DOHH2 (cell line): ENCODE measurements around the gene BCL2L1.

Experiments used
- H3F3A ChIP-seq: fragments of 200-600 bp; sonication (generic), shearing (Covaris generic); 2 replicates; pipeline ENCODE4 v1.6.0; 2016; ENCODE audit warnings: antibody characterized with exemption, mild to moderate bottlenecking; ENCODE audit not compliant: control insufficient read depth, insufficient read depth
- H3K27ac ChIP-seq: fragments of 200-600 bp; sonication (generic); 2 replicates; pipeline ENCODE4 v1.5.1; 2014; ENCODE audit warnings: low read depth, mild to moderate bottlenecking, low read length, moderate library complexity
- H3K27me3 ChIP-seq: fragments of 200-600 bp; sonication (generic); 2 replicates; pipeline ENCODE4 v1.6.1; 2014; ENCODE audit warnings: mild to moderate bottlenecking, low read length, mixed read lengths; ENCODE audit not compliant: control insufficient read depth
- H3K36me3 ChIP-seq: fragments of 200-600 bp; sonication (generic); 2 replicates; pipeline ENCODE4 v1.6.1; 2014; ENCODE audit warnings: mild to moderate bottlenecking, low read length, moderate library complexity, mixed read lengths; ENCODE audit not compliant: control insufficient read depth
- H3K4me1 ChIP-seq: fragments of 200-600 bp; sonication (generic); 2 replicates; pipeline ENCODE4 v1.6.1; 2014; ENCODE audit warnings: mild to moderate bottlenecking, low read length, mixed read lengths; ENCODE audit not compliant: control insufficient read depth
- H3K4me2 ChIP-seq: fragments of 200-600 bp; sonication (generic); 2 replicates; pipeline ENCODE4 v1.6.0; 2014; ENCODE audit warnings: mild to moderate bottlenecking, low read length, moderate library complexity
- H3K4me3 ChIP-seq: fragments of 200-600 bp; sonication (generic); 2 replicates; pipeline ENCODE4 v1.5.1; 2014; ENCODE audit warnings: mild to moderate bottlenecking, low read length, mixed read lengths
- H3K79me2 ChIP-seq: fragments of 200-600 bp; sonication (generic); 2 replicates; pipeline ENCODE4 v1.6.1; 2014; ENCODE audit warnings: mild to moderate bottlenecking, low read length, mixed read lengths; ENCODE audit not compliant: control insufficient read depth
- H3K9me2 ChIP-seq: fragments of 200-600 bp; sonication (generic); replicated peaks from 2 replicates; pipeline ENCODE4 v1.6.1; 2014; ENCODE audit warnings: mild to moderate bottlenecking, low read length, mixed read lengths; ENCODE audit not compliant: control insufficient read depth
- H3K9me3 ChIP-seq: fragments of 200-600 bp; sonication (generic); 2 replicates; pipeline ENCODE4 v1.6.1; 2014; ENCODE audit warnings: antibody characterized with exemption, low read length, mixed read lengths; ENCODE audit not compliant: control insufficient read depth, insufficient read depth
- H4K20me1 ChIP-seq: fragments of 200-600 bp; sonication (generic); 2 replicates; pipeline ENCODE4 v1.6.0; 2014; ENCODE audit warnings: low read depth, mild to moderate bottlenecking, antibody characterized with exemption, low read length, moderate library complexity; ENCODE audit not compliant: control insufficient read depth, insufficient read depth
- EZH2phosphoT487 ChIP-seq: fragments of 200-600 bp; sonication (generic); IDR thresholded peaks from 2 replicates; pipeline ENCODE4 v1.6.1; 2017; ENCODE audit warnings: borderline replicate concordance, mild to moderate bottlenecking, antibody characterized with exemption, low read length, moderate library complexity, mixed read lengths
- TF ChIP-seq, protein P1 (sequence below): fragments of 200-600 bp; sonication (generic); IDR thresholded peaks from one replicate; pipeline ENCODE4 v1.5.1; 2014; ENCODE audit warnings: antibody characterized with exemption, mild to moderate bottlenecking, low read depth, low read length; ENCODE audit not compliant: poor library complexity, severe bottlenecking

BCL2L1 gene

DNA sequence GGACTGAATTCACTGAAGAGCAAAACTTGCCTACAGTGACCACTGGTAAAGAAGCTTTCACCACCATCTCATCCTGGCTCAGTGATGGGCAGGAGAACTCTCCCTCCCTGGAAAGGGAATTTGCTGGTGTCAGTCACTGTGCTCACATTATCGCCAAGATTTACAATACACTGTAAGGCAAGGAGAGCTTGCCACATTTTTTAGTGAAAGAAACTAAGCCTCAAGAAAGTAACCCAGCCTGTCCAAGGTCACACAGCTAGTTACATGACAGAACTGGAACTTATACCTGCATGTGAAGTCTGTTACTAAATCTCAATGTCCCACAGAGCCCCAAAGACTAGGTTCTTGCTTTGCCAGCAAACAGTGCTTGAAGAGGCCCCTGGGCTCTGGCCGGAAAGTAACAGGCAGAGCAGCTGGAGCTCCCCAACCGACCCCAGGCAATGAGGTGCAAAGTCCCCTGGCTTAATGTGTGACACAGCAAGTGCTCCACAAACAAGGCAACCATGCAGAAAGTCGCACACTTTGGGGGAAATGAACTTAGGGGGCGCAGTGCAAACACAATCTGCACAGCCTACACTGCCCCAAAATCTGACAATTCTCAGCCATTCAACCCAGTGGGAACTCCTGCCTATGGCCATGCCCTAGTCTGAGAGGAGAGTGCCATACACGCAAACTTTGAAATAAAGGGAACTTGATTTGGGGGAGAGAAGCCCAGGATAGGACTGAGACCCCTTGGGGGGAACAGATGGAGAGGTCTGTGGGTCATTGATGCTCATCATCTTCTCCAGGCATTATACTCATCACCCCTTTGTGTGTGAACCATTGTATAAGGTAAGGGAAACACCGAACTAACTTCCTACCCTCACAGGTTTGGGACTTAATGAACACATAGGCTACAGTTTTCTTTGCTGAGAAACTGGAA, 1.9 kb downstream of the BCL2L1 start:
- Histone ChIP-seq H3K36me3 (peaks cover 50% of the 10 kb centered on the region), H3K9me3 (no peaks in the 10 kb centered on the region), H3K79me2 (peaks cover 59% of the 10 kb centered on the region), H3K4me3 (peak overlapping the region; percentile 96), H3K4me1 (peaks cover 57% of the 10 kb centered on the region), H3K27me3 (no peaks in the 10 kb centered on the region), H3K27ac (no peak overlapping the region; the same call in 1 of the 2 replicates), H3K9me2 (no peaks in the 10 kb centered on the region), H3F3A (peaks cover 3% of the 10 kb centered on the region; the same call in 1 of the 2 replicates), H4K20me1 (no peaks in the 10 kb centered on the region), H3K4me2 (peak overlapping the region; percentile 98)
- TF ChIP-seq EZH2phosphoT487, result no peak
- TF ChIP-seq, protein P1, sequence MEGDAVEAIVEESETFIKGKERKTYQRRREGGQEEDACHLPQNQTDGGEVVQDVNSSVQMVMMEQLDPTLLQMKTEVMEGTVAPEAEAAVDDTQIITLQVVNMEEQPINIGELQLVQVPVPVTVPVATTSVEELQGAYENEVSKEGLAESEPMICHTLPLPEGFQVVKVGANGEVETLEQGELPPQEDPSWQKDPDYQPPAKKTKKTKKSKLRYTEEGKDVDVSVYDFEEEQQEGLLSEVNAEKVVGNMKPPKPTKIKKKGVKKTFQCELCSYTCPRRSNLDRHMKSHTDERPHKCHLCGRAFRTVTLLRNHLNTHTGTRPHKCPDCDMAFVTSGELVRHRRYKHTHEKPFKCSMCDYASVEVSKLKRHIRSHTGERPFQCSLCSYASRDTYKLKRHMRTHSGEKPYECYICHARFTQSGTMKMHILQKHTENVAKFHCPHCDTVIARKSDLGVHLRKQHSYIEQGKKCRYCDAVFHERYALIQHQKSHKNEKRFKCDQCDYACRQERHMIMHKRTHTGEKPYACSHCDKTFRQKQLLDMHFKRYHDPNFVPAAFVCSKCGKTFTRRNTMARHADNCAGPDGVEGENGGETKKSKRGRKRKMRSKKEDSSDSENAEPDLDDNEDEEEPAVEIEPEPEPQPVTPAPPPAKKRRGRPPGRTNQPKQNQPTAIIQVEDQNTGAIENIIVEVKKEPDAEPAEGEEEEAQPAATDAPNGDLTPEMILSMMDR, result peak; percentile 58

DNA sequence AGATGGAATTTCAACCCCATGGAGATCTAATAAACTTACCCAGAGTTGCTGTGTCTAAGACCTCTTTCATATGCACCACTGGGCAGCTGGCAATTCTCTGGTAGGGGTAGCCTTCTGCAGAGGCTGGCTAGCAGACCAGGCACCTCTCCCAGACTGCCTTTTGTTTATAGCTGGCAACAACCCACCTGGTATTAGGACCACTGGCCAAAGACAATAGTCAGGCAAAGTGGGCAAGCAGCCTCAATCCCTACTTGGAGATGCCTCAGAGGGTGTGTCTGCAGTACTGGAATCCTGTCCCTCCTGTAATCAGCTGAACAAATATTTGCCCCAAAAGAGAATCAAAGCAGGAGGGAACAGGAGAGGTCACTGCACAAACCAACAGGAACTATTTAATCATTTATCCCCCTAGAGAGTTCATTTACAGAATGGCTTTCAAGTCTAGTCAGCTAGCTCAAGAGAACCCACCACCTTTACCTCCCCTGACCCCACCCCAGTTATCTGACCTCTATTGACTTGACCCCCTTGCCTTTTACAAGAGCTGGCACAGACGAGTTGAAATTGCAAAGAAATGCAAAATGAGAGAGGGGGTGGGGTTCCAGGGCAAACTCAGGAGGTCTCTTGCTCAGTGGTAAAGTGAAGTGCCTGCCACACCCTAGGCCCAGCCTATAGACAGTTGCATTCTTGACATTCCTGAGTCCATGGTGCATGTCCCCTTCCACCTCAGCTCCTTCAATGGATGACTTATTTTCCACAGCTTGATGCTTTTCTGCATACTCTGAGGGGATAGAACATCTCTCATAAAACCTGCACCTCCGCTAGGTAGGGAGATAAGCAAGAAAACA, 2.8 kb downstream of the BCL2L1 start:
- Histone ChIP-seq H3K9me3 (no peaks in the 10 kb centered on the region), H3K9me2 (no peaks in the 10 kb centered on the region), H3F3A (peaks cover 3% of the 10 kb centered on the region; the same call in 1 of the 2 replicates), H3K4me1 (peaks cover 57% of the 10 kb centered on the region), H3K4me2 (peak overlapping the region; percentile 98), H3K27me3 (no peaks in the 10 kb centered on the region), H3K4me3 (peak overlapping the region; percentile 96), H3K79me2 (peaks cover 59% of the 10 kb centered on the region), H3K36me3 (peaks cover 53% of the 10 kb centered on the region), H4K20me1 (no peaks in the 10 kb centered on the region), H3K27ac (no peak overlapping the region; the same call in 1 of the 2 replicates)
- no peak for TF ChIP-seq EZH2phosphoT487
- TF ChIP-seq, protein P1, result no peak

DNA sequence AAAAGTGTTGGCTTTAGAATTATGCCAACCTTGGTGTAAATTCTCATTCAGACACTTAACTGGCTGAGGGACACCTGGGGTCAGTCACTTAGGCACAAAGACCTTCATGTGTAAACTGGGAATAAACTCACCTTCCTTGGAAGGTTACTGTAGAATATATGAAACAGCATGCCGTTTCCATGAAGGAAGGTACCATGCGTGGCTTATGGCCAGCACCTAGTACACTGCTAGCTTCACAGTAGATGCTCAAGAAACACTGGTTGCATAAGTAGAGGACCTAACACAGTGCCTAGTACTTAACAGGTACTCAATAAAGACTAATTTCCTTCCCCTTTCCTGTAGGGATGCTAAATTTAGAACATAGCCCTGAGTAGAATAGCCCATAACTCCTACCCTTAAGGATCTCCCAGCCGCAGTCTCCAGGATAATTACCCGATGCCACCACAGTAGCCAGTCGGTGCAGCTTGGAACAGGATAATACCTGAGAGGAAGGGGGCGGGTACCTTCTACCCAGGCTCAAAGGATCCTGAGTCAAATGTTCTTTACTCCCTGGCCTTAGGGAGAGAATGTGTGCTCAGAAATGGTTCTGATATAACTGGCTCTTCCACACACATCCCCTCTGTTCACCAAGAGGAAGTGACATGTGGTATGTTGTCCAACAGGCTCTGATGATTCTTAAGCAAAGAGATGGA, 3.6 kb downstream of the BCL2L1 start:
- peaks cover 3% of the 10 kb centered on the region; the same call in 1 of the 2 replicates for H3F3A ChIP-seq
- peaks cover 52% of the 10 kb centered on the region for H3K4me1 ChIP-seq
- peaks cover 59% of the 10 kb centered on the region for H3K79me2 ChIP-seq
- H3K9me3 ChIP-seq, result no peaks in the 10 kb centered on the region
- H4K20me1 ChIP-seq, result no peaks in the 10 kb centered on the region
- H3K4me2 ChIP-seq, result peak overlapping the region; percentile 98
- H3K4me3 ChIP-seq, result no peak overlapping the region; the same call in 1 of the 2 replicates
- no peak for TF ChIP-seq EZH2phosphoT487
- TF ChIP-seq, protein P1, result no peak
- no peaks in the 10 kb centered on the region for H3K9me2 ChIP-seq
- H3K27ac ChIP-seq, result no peak overlapping the region
- H3K36me3 ChIP-seq, result peaks cover 55% of the 10 kb centered on the region
- H3K27me3 ChIP-seq, result no peaks in the 10 kb centered on the region
